HG03196 (cell line): ENCODE results near the gene TRAF1.
"Not testable (repeated sequence)": the region's sequence is repeated elsewhere in the genome, so short reads cannot be mapped to it uniquely, and the experiment has no call there.

ENCODE experiments used
- ATAC-seq: cut with Tn5 transposase; IDR thresholded peaks from one replicate; pipeline ENCODE4 v1.9.1; 2021; ENCODE audit not compliant: unreplicated experiment

TRAF1 gene

GRCh38 chr9:120926397-120926928 is at the start of gene TRAF1:
TRAF1 (minus strand) TSS chr9:120926796; CDS start chr9:120926075, 721 bp downstream.
- ATAC-seq, result peak; percentile 14

DNA sequence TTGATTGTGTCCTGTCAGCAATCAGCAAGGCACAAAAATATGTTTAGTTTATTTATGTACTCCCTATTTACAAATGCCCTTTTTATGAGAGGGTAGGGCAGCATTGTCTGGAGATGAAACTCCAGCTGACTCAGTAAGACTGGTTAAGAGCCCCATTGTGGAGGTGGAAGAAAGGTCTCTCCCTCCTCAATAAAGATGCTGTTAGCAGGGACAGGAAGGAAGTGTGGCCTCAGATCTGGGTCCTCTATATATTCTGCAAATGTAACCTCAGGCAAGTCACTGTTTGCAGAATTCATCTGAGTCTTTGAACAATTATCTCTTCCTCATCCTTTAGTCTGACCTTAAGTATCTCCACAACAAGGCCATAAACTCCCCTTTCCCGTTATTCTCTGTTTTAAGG is 48.3 kb upstream of the TRAF1 start:
- no peak for ATAC-seq

DNA sequence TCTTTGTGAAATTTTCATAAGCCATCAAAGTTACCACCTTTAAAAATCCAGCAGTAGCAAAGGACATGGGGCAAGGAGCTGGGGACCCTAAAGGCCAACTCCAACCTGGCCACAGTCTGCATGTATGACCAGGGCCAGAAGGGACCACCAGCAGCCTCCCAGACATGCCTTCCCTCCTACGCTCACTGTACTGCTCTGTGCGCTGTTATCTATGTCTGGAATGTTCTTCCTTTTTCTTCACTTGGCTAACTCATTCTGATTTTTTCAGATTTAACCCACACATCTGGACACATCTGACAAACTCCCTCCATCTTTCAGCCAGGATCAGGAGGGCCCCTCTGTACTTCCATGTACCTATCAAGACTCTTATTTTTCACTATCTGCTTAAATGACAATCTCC is 47.6 kb upstream of the TRAF1 start:
- no peak for ATAC-seq

DNA sequence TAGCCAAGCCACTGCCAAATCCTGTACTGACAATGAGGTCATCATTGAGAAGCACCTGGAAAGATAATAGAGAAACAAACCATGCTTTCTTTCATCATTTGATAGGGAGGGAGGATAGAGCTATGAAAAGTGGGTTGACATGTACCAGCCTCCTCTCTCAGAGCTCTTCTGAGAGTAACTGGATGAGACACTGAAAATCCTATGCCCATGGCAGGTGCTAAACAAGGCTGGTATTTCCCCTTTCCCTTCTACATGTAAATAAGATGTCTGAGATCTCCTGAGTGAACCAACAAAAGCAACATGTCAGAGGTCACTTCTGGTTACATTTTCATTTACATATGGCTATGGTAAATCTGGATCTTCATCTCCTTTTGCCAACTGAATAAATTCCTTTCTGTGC is 45.3 kb upstream of the TRAF1 start:
- no peak for ATAC-seq

DNA sequence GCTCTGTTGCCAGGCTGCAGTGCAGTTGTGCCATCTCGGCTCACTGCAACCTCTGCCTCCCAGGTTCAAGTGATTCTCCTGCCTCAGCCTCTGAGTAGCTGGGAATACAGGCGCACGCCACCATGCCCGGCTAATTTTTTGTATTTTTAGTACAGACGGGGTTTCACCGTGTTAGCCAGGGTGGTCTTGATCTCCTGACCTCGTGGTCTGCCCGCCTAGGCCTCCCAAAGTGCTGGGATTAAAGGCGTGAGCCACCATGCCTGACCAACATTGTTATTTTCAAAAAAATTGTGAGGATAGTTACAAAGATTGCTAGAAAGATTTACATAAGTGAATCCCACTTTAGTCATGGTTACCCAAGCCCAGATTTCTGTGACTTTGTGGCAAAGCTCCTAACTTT is 44.9 kb upstream of the TRAF1 start:
- ATAC-seq, result not testable (repeated sequence)

DNA sequence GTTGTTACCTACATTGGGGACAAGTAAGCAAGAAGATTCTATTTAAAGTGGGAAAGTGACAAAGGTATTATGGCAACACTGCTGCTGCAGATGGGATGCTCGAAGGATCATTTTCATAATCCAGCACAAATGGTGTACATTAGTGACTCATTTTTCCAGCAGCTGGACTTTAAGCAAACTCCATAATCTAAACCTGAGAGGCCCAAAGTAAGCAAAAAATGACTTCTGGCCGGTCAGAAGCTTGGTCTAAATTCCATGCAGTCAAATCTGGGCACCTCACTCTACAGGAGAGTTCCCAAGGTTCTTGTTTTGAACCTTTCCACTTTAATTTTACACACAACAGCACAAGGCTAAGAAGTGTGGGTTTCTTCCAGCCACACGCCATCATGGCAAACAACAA is 43.6 kb upstream of the TRAF1 start:
- no peak for ATAC-seq

DNA sequence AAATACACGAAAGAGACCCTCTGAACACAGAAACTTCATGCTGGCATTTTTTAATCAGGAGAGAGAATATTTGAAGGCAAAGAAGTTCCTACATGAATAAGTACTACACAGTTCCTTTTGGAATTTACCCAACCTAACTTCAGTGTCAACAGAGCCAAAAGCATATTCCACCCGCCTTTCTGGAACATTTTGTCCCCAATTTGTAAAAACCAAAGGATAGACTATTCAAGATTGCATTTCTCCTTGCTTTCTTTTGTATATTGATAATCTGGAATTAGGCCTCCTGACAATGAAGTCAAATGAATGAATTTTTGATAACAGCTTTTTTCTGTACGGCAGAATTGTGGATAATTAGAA is 39.4 kb upstream of the TRAF1 start:
- no peak for ATAC-seq

- ATAC-seq, result no peak
These were observed 38.9 kb upstream of the TRAF1 start for GRCh38 chr9:120965344-120966012.

DNA sequence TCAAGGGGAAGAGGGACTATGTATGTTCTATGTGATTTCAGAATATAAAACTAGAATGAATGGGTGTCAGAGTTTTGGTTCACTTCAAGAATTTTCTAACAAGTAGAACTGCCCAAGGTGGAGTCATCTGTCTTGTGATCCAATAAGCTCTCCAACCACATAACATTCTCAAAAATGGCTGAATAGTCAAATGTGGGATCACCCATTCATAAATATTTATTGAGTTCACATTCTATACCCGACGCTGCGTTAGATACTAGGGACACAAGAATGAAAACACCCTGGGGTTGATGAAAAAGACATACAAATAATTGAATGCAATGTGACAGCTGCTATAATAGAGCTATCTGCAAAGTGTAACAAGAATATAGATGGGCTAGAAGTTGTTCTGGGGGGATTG is 35.3 kb upstream of the TRAF1 start:
- no peak for ATAC-seq

GRCh38 chr9:120960001-120960400 is 33.4 kb upstream of the TRAF1 start:
- ATAC-seq, result no peak

DNA sequence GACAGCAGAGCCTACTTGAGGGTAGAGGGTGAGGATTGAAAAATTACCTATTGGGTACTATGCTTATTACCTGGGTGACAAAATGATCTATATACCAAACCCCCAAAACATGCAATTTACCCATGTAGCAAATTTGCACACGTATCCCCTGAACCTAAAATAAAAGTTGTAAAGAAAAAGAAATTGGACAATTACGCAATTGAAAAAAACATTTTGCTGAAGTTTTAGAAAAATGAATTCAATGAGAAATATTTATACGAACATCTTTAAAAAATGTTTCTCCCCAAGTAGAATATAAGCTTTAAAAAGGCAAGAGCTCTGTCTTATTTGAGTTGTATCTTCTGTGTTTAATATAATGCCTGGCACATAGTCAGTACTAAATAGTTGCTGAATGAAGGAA is 30.3 kb upstream of the TRAF1 start:
- no peak for ATAC-seq

GRCh38 chr9:120951960-120952618 is 25.5 kb upstream of the TRAF1 start:
- ATAC-seq, result no peak

DNA sequence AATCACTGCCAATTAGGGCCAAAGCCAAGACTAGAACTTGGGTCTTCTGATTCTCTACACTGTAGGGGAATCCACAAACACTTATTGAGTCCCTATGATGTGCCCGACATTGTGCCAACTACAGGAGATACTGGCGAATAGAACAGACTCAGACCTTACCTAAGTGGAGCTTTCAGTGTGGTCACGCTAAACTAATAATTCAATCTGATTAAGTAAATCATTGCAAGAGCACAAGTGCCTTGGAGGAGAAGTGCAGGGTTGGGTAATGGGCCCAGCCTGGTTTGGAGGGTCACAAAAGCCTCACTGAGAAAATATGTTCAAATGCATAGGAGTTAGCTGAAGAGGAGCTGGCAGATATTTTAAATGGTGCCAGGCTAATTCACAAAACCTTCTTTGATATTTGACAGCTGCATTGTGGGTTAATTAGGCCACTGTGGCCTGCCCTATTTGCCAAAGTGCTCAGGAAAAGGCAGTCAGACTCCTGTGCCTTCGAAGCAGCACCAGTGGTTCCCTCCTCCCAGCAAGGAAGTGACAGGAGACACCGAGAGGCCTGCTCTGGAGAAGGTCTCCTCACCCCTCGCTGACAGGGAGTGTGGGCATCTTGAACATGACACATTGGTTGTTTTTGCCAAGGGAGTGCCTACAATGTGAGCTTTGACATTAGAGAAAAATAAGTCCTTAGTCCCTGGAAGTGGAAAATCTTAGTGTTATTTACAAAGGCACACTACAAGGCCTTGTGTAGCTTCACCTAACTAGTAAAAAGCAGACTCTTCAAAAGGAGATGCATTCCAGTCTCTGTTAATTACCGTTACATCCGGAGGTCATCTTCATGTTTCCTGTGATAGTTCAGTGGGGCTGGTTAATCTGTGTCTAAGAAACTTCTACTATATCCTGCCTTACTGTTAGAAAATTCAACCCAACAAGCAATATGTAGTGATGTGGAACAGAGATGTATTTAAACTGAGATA is 24.1 kb upstream of the TRAF1 start:
- ATAC-seq, result no peak

DNA sequence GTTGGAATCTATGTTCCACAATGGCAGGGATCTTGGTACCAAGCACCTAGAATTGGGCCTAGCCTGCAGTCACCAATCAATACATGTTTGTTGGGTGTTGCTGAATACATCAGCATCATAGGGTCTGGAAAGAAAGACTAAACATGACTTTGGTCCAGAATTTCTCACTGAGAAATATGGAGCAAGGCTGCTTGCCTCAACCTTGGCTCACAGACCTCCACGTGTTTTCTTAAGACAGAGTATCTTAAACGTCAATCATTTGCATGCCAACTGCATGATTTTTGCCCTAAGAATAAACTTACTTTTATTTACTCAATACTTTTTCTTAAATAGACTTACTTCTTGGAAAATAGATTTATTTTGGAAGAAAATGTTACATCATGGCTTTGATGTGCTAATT is 22.7 kb upstream of the TRAF1 start:
- ATAC-seq, result no peak

GRCh38 chr9:120948824-120949223 is 22.2 kb upstream of the TRAF1 start:
- no peak for ATAC-seq

- ATAC-seq, result no peak
These were observed 20.6 kb upstream of the TRAF1 start for GRCh38 chr9:120947222-120947621.

DNA sequence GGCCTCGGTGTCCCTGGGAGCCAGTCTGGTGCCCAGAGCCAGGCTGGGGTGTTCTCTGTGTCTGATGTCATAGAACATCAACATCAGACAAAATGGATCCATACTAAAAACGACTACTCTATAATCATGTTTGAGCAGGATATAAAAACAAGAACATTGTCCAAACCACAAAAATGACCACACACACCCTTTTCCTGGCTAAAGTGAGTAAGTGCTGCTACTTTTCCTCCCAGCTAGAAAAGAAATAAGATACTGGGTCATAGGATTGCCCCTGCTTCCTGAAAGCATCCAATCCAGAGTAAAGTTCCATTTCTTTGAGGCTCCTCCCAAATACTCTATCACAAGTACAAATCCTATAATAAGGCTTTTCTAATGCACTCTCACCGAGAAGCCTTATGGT is 19.7 kb upstream of the TRAF1 start:
- ATAC-seq, result no peak

DNA sequence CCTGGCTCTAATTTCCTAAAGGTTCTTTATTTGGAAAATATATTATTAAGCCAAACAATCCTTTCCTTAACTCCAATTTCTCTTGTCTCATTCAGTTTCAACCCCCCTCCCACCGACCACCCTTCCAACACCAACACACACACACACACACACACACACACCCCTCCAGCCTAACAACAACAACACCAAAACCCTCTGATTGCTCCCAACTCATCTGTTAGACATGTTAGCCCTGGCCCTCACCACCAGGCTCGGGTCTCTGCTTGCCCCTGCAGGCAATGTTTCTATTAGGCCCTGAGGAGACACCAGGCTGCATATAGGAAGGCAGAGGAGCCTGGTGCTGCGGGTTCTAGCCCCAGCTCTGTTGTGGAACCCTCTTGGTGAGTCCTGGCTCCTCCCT is 18.4 kb upstream of the TRAF1 start:
- no peak for ATAC-seq

DNA sequence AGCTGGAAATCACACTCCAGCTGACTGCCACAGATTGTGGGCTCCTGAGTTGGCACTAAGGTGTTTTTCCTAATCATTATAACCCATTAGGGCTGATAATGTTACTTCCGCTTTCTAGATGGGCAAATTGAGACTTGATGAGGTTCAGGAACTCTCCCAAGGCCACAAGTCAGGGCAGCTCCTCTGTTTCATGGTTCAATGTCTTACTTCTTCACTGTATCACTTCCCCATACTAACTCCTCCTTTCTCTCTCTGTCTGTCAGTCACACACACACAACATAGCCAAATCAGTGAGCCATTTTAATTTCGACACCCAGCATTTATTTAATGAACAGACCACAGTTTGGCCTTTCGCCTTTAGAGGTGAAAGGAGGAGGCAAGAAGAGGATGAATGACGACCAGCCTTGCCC is 17.8 kb upstream of the TRAF1 start:
- peak; percentile 94 for ATAC-seq

DNA sequence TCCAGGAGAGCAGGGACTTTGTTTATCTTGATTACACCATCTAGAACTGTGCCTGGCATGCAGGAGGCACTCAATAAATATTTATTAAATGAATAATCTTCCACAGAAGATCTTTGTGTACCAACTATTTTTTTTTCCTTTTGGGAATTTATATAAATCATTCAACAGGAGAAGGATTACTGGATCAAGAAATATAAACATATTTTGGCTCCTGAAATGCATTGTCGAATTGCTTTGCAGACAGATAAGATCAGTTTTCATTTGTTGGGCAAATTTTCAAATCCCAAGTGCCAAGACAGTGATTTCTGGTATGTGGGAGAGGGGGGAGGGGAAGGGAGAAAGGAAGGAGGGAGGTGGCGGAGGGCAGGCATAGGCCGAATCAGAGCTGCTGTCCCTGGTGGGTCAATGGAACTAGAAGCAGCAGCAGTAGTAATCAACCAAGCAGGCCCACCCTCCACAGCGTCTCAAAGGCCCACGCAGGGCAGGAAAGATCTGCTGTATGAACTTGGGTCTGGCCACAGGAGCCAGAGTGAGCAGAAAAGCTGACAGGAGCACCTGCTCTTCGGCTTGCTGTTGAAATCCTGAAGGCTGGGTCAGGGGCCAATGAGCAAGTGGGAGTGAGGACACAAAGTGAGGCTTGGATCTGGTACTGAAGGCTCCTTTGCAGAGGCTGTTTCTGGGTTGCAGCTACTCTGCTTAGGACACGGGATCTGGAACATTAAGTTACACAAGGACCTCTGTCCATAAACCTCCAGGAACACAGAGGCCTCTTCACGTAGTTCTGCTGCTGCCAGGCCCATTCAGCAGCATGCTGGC is 15.8 kb upstream of the TRAF1 start:
- no peak for ATAC-seq
